Neuron (in vitro differentiated cells): Measurements from ENCODE around the gene SLFN14.
"Not testable (repeated sequence)": the region's sequence is repeated elsewhere in the genome, so short reads cannot be mapped to it uniquely, and the experiment has no call there.

Experiments used
- H2AFZ ChIP-seq: one replicate; pipeline ENCODE4 v1.6.1; 2013; ENCODE audit warnings: low read depth, mild to moderate bottlenecking, inconsistent platforms, low read length, moderate library complexity
- H3K27me3 ChIP-seq: one replicate; pipeline ENCODE4 v1.6.1; 2013; ENCODE audit warnings: low read length; ENCODE audit not compliant: insufficient read depth
- H3K36me3 ChIP-seq: one replicate; pipeline ENCODE4 v1.6.1; 2013; ENCODE audit warnings: low read length; ENCODE audit not compliant: insufficient read depth
- H3K4me1 ChIP-seq: one replicate; pipeline ENCODE4 v1.6.1; 2013; ENCODE audit warnings: low read length; ENCODE audit not compliant: insufficient read depth
- H3K4me3 ChIP-seq: 2 replicates; pipeline ENCODE4 v1.5.1; 2013; ENCODE audit warnings: mild to moderate bottlenecking, low read length, moderate library complexity
- H3K9me3 ChIP-seq: one replicate; pipeline ENCODE4 v1.6.1; 2013; ENCODE audit warnings: low read length

The SLFN14 gene

GRCh38 chr17:35531160-35531559 is 29.5 kb downstream of the SLFN14 start:
- peaks cover 3% of the 10 kb centered on the region for H3K27me3 ChIP-seq
- no peaks in the 10 kb centered on the region for H3K4me1 ChIP-seq
- H3K4me3 ChIP-seq, result no peak overlapping the region
- H2AFZ ChIP-seq, result no peak overlapping the region
- H3K9me3 ChIP-seq, result no peaks in the 10 kb centered on the region
- no peaks in the 10 kb centered on the region for H3K36me3 ChIP-seq

GRCh38 chr17:35529866-35530265 is 30.8 kb downstream of the SLFN14 start:
- Histone ChIP-seq H3K4me3 (no peak overlapping the region), H2AFZ (no peak overlapping the region), H3K9me3 (no peaks in the 10 kb centered on the region), H3K36me3 (no peaks in the 10 kb centered on the region), H3K4me1 (no peaks in the 10 kb centered on the region), H3K27me3 (peaks cover 3% of the 10 kb centered on the region)

GRCh38 chr17:35529326-35529725 is 31.3 kb downstream of the SLFN14 start:
- H3K36me3 ChIP-seq, H2AFZ ChIP-seq, H3K4me3 ChIP-seq, H3K27me3 ChIP-seq, H3K4me1 ChIP-seq, H3K9me3 ChIP-seq: not testable (repeated sequence)

- H3K27me3 ChIP-seq, result peaks cover 2% of the 10 kb centered on the region
- no peaks in the 10 kb centered on the region for H3K9me3 ChIP-seq
- no peaks in the 10 kb centered on the region for H3K4me1 ChIP-seq
- no peak overlapping the region for H3K4me3 ChIP-seq
- H2AFZ ChIP-seq, result no peak overlapping the region
- H3K36me3 ChIP-seq, result no peaks in the 10 kb centered on the region
Measured at GRCh38 chr17:35523296-35523695, 37.3 kb downstream of the SLFN14 start.

GRCh38 chr17:35521654-35522256 is 38.9 kb downstream of the SLFN14 start:
- H3K4me3 ChIP-seq, H3K27me3 ChIP-seq, H3K9me3 ChIP-seq, H2AFZ ChIP-seq, H3K36me3 ChIP-seq, H3K4me1 ChIP-seq: not testable (repeated sequence)

GRCh38 chr17:35521150-35521549 is 39.5 kb downstream of the SLFN14 start:
- H3K4me3 ChIP-seq, result no peak overlapping the region
- H3K36me3 ChIP-seq, result no peaks in the 10 kb centered on the region
- H3K4me1 ChIP-seq, result no peaks in the 10 kb centered on the region
- no peaks in the 10 kb centered on the region for H3K9me3 ChIP-seq
- peaks cover 2% of the 10 kb centered on the region for H3K27me3 ChIP-seq
- no peak overlapping the region for H2AFZ ChIP-seq

GRCh38 chr17:35519906-35520442 is 40.6 kb downstream of the SLFN14 start:
- Histone ChIP-seq H3K4me3 (no peak overlapping the region), H2AFZ (no peak overlapping the region), H3K36me3 (no peaks in the 10 kb centered on the region), H3K9me3 (no peaks in the 10 kb centered on the region), H3K27me3 (peaks cover 2% of the 10 kb centered on the region), H3K4me1 (no peaks in the 10 kb centered on the region)

GRCh38 chr17:35519439-35519838 is 41.2 kb downstream of the SLFN14 start:
- no peaks in the 10 kb centered on the region for H3K9me3 ChIP-seq
- no peak overlapping the region for H3K4me3 ChIP-seq
- H3K27me3 ChIP-seq, result peaks cover 4% of the 10 kb centered on the region
- no peak overlapping the region for H2AFZ ChIP-seq
- no peaks in the 10 kb centered on the region for H3K4me1 ChIP-seq
- H3K36me3 ChIP-seq, result no peaks in the 10 kb centered on the region

- H3K4me1 ChIP-seq, H3K9me3 ChIP-seq, H3K4me3 ChIP-seq, H3K36me3 ChIP-seq, H2AFZ ChIP-seq, H3K27me3 ChIP-seq: not testable (repeated sequence)
Measured at GRCh38 chr17:35518431-35518830, 42.2 kb downstream of the SLFN14 start.

GRCh38 chr17:35515027-35515426 is 45.6 kb downstream of the SLFN14 start:
- peaks cover 2% of the 10 kb centered on the region for H3K27me3 ChIP-seq
- H3K9me3 ChIP-seq, result no peaks in the 10 kb centered on the region
- H2AFZ ChIP-seq, result no peak overlapping the region
- H3K36me3 ChIP-seq, result no peaks in the 10 kb centered on the region
- no peaks in the 10 kb centered on the region for H3K4me1 ChIP-seq
- no peak overlapping the region for H3K4me3 ChIP-seq

GRCh38 chr17:35514564-35514963 is 46.1 kb downstream of the SLFN14 start:
- H3K4me3 ChIP-seq, result no peak overlapping the region
- H3K4me1 ChIP-seq, result no peaks in the 10 kb centered on the region
- H3K27me3 ChIP-seq, result peaks cover 2% of the 10 kb centered on the region
- no peak overlapping the region for H2AFZ ChIP-seq
- no peaks in the 10 kb centered on the region for H3K9me3 ChIP-seq
- H3K36me3 ChIP-seq, result no peaks in the 10 kb centered on the region
